A673 (cell line): ENCODE measurements around the gene NEGR1.

Source experiments
- EZH2 ChIP-seq: fragments of 200-600 bp; sonication (generic); IDR thresholded peaks from 2 replicates; pipeline ENCODE4 v1.6.1; 2017; ENCODE audit warnings: borderline replicate concordance, low read depth, mild to moderate bottlenecking, mixed read lengths, antibody characterized with exemption, low read length; ENCODE audit not compliant: poor library complexity, severe bottlenecking
- TF ChIP-seq, protein P1 (sequence below): fragments of 300-800, 200-600 bp; sonication (generic); conservative IDR thresholded peaks from 2 replicates; pipeline ENCODE4 v1.5.1; 2017; ENCODE audit warnings: low read depth, mild to moderate bottlenecking, antibody characterized with exemption, low read length, moderate library complexity, mixed read lengths

DNA sequence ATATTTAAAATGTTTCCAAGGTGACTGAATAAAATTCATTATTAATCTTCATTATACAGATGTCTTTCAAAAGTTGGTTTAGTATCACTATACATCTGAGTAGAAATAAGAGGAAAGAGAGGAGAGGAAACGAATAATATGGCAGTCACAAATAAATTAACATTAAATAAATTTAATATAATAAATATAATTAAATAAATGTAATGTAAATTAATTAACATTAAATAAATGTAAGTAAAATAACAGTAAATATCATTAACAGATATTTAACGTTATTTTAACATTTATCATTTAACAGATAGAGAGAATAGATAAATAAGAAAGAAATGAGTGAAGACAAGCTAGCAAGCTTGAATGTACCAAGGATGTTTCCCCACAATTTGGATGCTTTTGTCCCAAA, 592.7 kb downstream of the NEGR1 start:
- TF ChIP-seq, protein P1, sequence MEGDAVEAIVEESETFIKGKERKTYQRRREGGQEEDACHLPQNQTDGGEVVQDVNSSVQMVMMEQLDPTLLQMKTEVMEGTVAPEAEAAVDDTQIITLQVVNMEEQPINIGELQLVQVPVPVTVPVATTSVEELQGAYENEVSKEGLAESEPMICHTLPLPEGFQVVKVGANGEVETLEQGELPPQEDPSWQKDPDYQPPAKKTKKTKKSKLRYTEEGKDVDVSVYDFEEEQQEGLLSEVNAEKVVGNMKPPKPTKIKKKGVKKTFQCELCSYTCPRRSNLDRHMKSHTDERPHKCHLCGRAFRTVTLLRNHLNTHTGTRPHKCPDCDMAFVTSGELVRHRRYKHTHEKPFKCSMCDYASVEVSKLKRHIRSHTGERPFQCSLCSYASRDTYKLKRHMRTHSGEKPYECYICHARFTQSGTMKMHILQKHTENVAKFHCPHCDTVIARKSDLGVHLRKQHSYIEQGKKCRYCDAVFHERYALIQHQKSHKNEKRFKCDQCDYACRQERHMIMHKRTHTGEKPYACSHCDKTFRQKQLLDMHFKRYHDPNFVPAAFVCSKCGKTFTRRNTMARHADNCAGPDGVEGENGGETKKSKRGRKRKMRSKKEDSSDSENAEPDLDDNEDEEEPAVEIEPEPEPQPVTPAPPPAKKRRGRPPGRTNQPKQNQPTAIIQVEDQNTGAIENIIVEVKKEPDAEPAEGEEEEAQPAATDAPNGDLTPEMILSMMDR, result no peak
- no peak for TF ChIP-seq EZH2
